Immature natural killer cell (primary cell): ENCODE results near the gene OR8D2. TPM values are rescaled to one million over a fixed set of nuclear protein-coding genes. Genes with fewer than 3 reads are reported as not detected.
"Not testable (repeated sequence)": the region's sequence is repeated elsewhere in the genome, so short reads cannot be mapped to it uniquely, and the experiment has no call there.

Experiments used
- DNase-seq, 3 donors: peaks; one replicate each; pipeline ENCODE4 v3.0.0; 2022; ENCODE audit warnings: mixed read lengths in 1 of 3
- H3K27ac Mint-ChIP-seq, 6 donors: one replicate each; pipeline ENCODE4 v1.8.0; 2020; ENCODE audit warnings: mixed read lengths in 6 of 6, mild to moderate bottlenecking in 5 of 6, inconsistent platforms in 4 of 6, moderate library complexity in 3 of 6
- H3K27me3 Mint-ChIP-seq, 3 donors: one replicate each; pipeline ENCODE4 v1.8.0; 2020 to 2021; ENCODE audit warnings: low read depth in 3 of 3, mild to moderate bottlenecking in 3 of 3, mixed read lengths in 3 of 3, moderate library complexity in 3 of 3, inconsistent platforms in 1 of 3
- H3K36me3 Mint-ChIP-seq, 3 donors: one replicate each; pipeline ENCODE4 v1.8.0; 2020; ENCODE audit warnings: mixed read lengths in 3 of 3, inconsistent platforms in 2 of 3, mild to moderate bottlenecking in 2 of 3
- H3K4me1 Mint-ChIP-seq, 2 donors: one replicate each; pipeline ENCODE4 v1.8.0; 2020; ENCODE audit warnings: inconsistent platforms in 2 of 2, mild to moderate bottlenecking in 2 of 2, mixed read lengths in 2 of 2, moderate library complexity in 1 of 2
- H3K4me3 Mint-ChIP-seq, 5 donors: one replicate each; pipeline ENCODE4 v1.8.0; 2020; ENCODE audit warnings: mild to moderate bottlenecking in 5 of 5, mixed read lengths in 5 of 5, inconsistent platforms in 3 of 5, moderate library complexity in 3 of 5
- H3K9me3 Mint-ChIP-seq, 6 donors: one replicate each; pipeline ENCODE4 v1.8.0; 2020; ENCODE audit warnings: mild to moderate bottlenecking in 6 of 6, mixed read lengths in 6 of 6, inconsistent platforms in 4 of 6, moderate library complexity in 3 of 6
- polyA plus RNA-seq, 3 donors: library from polyadenylated mRNA; unstranded; fragments of 300-500 nt; fragmentation: Illumina TruSeq; gene quantifications; one replicate each; pipeline ENCODE4 v1.2.3, GENCODE V29; 2021

OR8D2 gene
- polyA plus RNA-seq, 3 donors from 2014 or later, result not detected

DNA sequence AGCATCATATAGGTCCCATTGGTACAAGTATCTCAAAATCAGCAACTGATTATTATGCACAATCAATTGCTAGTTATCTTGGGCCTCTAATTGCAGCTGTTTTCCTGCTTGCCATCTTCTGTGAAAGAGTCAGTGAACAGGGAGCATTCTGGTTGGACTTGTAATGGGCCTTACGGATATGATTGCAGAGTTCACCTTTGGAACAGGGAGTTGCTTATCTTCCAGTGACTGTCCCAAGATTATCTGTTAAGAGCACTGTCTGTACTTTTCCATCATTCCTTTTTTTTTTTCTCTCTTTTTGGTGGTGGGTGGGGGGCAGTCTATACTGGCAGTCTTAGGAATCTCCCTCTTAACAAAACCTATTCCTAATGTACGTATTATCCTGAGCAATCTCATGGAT lies 46.0 kb downstream of the OR8D2 start:
- Mint-ChIP-seq H3K4me3 (no peak overlapping the region), H3K9me3 (peaks cover 0 to 9% (median under 1%) of the 10 kb centered on the region in 6 donors), H3K27ac (no peak overlapping the region), H3K4me1 (peaks cover 11 to 14% of the 10 kb centered on the region in 2 donors), H3K36me3 (no peaks in the 10 kb centered on the region), H3K27me3 (peaks cover 0 to 6% (median 0%) of the 10 kb centered on the region in 3 donors)
- DNase-seq, result no peak

DNA sequence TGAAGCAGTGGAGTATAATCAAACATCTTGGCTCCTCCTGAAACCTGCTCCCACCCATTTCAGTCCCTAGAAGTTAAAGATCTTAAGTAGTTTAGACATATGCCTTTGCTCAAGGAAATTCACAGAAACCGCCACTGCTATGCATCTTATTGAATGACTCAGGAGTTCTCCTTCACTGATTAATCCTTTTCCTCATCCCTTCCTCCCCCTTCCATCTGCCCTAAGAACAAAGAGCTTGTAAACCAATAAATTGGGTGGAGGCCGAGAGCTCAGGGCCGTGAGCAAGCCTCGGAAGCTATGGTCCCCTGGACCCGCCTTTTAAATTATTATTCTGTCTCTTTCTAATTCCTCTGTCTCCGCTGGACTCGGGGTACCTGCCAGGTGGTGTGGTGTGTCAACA lies 49.1 kb downstream of the OR8D2 start:
- not testable (repeated sequence) for H3K4me3 Mint-ChIP-seq, H3K4me1 Mint-ChIP-seq, H3K36me3 Mint-ChIP-seq, H3K27ac Mint-ChIP-seq, DNase-seq, H3K9me3 Mint-ChIP-seq, H3K27me3 Mint-ChIP-seq

Other genes starting within 250 kb of the OR8D2 start
- gene VWA5A, start 204.7 kb downstream of the OR8D2 start, polyA plus RNA-seq, result 10 to 100 TPM; 11.2 to 12.9 (median 12.8) TPM
- gene OR10D3, start 136.9 kb downstream of the OR8D2 start, polyA plus RNA-seq, result not detected
- not detected for gene OR8G1, start 79.1 kb downstream of the OR8D2 start, polyA plus RNA-seq
- not detected for gene OR8G5, start 63.8 kb downstream of the OR8D2 start, polyA plus RNA-seq
- gene OR8D1, start 6.2 kb downstream of the OR8D2 start, polyA plus RNA-seq, result not detected
- not detected for gene OR8B2, start 64.3 kb upstream of the OR8D2 start, polyA plus RNA-seq
- gene OR8B3, start 78.8 kb upstream of the OR8D2 start, polyA plus RNA-seq, result not detected
- not detected for gene OR8B4, start 104.7 kb upstream of the OR8D2 start, polyA plus RNA-seq
- not detected for gene OR8B8, start 125.5 kb upstream of the OR8D2 start, polyA plus RNA-seq
- not detected for gene OR8B12, start 223.5 kb upstream of the OR8D2 start, polyA plus RNA-seq
- not detected for gene OR8A1, start 249.8 kb upstream of the OR8D2 start, polyA plus RNA-seq